DMS114 treated with DMSO at 0.1 percent for 48 hours (cell line): Measurements from ENCODE around the gene D2HGDH.
"Not testable (repeated sequence)": the region's sequence is repeated elsewhere in the genome, so short reads cannot be mapped to it uniquely, and the experiment has no call there.

Experiments
- DNase-seq: peaks from one replicate; lab custom pipeline; 2025; ENCODE audit not compliant: unreplicated experiment; lab: John Stamatoyannopoulos, UW

The D2HGDH gene

DNA sequence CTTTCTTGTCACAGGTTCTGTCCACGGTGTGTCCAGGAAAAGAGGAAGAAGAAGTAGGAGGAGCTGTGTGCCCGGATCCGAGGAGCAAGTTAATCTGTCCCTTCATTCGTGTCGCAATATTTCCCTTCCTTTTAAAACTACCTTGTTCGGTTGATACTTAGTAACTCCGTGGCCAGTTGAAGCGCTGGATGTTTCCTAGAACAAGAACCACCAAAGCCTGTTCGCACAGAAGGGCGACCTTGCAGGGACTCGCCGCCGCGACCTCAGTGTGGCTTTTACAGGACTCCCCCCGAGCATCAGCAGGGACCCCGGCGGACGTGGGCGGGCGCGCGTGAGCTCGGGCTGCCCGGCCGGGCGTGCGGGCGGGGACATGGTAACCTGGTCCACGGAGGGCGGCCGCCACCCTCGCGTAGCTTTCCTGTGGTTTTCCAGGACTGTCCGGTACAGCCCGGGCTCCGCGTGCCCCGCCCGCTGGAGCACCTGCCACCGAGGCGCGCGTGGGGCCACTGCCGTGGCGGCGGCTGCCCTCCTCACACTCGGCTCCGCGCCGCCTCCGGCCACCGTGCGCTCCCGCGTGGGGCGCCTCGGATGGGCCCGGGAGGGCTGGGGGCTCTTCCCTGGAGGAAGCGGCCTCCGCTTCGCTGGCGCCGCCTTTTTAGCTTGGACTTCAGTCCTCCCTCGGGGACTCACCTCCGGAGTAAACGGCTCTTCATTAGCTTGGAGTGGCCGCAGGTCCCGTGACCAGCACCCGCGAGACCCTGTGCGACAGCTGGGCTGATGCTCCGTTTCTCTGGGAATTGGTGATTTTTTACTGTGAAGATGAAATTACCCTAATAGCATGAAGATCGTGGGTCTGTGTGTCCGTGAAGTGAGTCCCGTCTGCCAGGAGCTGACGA, 9.2 kb upstream of the D2HGDH start:
- no peak for DNase-seq

DNA sequence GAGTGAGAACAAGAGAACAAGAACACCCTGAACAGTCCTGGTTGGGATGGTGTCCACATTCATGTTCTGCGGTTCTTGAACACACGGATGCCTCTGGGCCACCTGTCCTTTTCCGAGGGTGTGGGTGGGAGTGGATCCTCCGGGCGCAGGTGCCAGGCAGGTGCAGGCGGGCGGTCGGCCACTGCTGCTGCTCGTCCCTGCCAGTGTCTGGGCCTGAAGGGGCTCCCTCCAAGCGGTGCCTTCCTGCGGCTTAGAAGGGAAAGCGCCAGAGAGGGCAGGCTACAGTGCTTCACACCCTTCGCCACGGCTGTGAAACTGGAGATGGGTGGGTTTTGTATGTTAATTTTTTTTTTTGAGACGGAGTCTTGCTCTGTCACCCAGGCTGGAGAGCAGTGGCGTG, 8.0 kb upstream of the D2HGDH start:
- no peak for DNase-seq

DNA sequence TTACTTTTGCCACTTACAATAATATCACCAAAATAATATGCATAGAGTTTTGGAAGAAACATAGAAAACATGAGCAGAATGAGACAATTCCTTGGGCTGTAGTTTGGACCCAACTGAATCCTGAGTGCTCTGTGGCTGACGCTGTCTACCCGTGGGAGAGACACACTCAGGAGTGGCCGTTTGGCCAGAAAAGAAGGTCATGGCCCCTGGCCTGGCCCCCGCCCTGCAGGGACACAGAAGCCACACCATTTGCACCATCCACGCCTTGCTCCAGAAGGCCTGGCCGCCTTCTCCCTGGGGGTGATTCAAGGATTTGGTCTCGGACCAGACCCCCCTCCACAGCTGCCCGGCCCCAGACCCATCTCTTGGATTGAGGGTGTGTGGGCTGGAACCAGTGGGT, 6.4 kb upstream of the D2HGDH start:
- DNase-seq = no peak

DNA sequence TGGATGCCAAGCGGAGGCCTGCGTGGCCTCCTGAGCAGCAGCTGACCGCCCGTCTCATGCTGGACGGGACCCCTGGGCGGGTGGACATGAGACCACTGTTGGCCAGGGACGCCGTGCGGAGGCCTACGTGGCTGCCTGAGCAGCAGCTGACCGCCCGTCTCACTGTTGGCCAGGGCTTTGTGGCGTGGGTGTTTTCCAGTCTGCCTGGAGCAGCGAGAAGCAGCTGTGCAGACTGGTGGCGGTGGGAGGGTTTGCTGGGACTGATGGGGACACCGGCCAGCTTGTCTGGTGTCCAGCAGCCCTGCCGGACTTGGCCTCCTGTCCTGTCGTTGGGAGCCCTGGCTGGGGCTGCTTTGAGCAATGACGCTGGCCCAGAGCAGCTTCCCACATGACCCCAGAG, 5.8 kb upstream of the D2HGDH start:
- DNase-seq = no peak

DNA sequence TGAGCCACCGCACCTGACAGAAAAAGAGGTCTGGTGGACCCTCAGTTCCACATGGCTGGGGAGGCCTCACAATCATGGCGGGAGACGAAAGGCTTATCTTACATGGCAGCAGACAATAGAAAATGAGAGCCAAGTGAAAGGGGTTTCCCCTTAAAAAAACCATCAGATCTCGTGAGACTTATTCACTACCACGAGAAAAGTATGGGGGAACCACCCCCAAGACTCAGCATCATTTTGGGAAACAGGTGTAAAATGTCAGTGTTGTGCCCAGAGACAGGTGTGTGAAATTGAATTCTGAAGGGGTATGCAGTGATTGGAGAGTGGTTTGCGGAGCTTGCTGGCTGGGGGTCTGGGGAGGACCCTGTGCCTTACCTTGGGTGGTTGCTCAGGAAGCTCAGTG, 4.6 kb upstream of the D2HGDH start:
- DNase-seq = no peak

DNA sequence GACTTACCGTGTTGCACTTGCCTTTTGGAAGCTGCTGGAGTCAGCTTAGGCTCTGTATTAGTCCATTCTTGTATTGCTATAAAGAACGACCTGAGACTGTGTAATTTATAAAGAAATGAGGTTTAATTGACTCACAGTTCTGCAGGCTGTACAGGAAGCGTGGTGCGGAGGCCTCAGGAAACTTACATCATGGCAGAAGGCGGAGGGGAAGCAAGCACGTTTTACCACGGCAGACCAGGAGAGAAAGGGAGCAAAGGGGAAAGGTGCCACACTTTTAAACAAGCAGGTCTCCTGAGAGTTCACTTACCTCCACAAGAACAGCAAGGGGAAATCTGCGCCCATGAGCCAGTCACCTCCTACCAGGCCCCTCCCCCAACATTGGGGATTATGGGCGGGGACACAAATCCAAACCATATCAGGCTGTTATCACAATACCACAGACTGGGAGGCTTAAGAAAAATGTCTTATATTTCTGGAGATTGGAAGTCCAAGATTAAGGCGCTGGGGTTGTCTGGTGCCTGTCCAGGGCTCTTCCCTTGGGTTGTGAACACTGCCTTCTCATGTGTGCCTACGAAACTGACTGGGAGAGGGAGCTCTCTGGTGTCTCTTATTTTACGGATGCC, 3.6 kb upstream of the D2HGDH start:
- no peak for DNase-seq

DNA sequence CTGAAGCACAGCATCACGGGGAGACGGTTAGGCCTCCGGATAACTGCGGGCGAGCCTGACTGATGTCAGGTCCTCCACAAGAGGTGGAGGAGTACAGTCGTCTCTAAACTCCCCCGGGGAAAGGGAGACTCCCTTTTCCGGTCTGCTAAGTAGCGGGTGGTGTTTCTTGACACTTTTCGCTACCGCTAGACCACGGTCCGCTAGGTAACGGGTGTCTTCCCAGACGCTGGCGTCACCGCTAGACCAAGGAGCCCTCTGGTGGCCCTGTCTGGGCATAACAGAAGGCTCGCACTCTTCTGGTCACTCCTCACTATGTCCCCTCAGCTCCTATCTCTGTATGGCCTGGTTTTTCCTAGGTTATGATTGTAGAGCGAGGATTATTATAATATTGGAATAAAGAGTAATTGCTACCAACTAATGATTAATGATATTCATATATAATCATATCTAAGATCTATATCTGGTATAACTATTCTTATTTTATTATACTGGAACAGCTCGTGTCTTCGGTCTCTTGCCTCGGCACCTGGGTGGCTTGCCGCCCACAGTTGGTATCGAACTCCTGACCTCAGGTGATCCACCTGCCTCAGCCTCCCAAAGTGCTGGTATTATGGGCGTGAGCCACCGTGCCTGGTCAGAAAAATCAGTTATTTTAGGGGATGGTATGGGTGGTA, 1.8 kb upstream of the D2HGDH start:
- DNase-seq = not testable (repeated sequence)

DNA sequence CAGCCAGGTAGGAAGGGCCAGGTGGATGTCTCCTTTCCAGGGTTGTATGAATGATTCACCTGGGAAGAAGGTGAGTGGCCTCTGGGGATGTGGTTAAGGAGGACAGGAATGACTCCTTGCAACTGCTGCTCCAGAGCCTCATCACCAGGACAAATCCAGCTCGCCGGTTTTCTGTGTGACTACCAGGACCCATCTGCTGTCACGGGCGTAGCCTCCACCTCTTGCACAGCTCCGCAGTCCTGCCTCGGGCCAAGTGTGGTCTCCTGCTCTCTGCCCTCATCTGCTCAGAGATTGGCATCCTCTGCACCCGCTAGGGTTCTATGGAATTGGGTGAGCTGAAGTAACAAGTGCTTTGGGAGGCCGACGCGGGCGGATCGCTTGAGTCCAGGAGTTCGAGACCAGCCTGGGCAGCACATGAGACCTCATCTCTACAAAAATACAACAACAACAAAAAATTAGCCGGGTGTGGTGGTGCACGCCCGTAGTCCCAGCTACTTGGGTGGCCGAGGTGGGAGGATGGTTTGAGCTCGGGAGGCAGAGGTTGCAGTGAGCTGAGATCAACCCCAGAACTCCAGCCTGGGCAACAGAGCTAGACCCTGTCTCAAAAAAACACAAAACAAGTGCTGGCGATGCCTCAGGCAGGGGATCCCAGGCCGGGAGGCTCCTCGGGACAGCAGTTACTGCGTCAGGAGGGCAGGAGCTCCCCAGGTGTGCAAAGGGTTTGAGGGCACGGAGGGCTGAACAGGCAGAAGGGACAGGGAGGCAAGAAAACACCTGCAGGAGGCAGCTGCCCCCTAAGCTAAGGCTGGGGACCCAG, 831 bp upstream of the D2HGDH start:
- DNase-seq = no peak

DNA sequence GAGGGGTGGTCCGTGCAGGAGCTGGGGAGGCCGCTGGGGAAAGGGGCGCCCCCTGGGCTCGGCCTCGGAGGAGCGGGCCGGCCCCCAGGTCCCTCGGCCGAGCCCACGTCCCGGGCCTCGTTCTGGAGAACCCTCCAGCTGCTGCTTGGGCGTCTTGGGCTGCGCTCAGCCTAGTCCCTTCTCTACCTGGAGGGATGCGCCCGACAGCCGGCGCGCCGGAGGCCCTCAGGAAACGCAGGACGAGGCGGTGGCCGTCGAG, 293 bp upstream of the D2HGDH start:
- DNase-seq = no peak

DNA sequence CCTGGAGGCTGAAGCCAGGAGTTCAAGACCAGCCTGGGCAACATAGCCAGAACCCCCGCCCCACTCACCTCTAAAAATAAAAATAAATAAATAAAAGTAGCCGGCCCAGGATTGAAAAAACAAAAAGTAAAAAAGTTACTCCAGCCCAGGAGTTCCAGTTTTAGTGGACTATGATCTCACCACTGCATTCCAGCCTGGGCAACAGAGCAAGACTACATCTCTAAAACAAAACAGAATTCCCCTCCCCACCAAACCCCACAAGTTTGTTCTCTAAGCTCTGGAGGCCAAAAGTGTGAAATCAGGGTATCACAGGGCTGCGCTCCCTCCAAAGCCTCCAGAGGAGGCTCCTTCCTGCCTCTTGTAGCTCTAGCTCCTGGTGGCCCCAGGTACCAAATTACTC, 1.7 kb downstream of the D2HGDH start:
- no peak for DNase-seq

DNA sequence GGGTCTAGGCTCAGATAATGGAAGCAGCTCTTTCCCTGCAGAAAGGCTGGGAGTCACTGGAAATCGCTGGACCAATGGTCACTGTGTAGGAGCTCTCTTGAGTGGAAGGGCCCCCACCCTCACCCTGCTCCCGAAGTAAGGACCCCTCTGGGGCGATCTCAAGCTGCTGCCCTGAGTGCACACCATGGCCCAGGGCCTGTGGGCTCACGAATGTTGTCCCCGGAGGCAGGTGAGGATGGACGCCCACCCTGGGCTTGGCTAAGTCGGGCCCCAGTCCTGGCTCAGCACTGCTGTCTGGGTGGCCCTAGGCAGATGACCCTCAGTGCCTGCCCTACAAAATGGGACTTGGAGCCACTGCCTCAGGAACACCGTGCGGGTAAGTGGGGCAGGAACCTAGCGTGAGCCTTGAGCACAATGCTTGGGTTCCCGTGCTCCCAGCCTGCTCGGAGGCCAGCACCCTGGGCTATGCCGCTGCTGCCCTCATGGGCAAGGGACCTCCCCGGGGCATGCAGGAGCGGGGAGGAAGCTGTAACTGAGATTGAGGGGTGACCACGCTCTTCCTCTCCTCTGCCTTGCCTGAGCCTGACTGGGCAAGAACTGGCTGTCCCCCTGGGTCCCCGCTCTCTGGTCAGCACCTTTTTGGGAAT, 3.7 kb downstream of the D2HGDH start:
- no peak for DNase-seq

DNA sequence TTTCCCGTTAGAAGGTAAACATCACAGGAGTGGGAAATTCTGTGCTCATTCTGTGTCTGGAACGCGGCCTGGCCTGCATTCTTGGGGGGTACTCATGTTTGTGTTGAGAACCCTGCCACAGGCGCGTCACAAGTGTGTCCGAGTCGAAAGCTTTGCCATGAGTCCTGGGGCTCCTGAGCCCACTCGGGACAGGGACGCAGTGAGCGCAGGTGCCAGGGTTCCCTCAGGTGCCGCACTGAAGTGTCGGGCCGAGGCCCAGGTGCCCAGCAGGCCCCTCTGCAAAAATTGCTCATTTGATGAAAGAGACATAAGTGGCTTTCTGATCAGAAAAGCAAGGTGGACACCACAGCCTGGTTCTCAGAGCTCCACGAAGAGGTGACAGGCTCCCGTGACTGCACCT, 4.7 kb downstream of the D2HGDH start:
- no peak for DNase-seq

DNA sequence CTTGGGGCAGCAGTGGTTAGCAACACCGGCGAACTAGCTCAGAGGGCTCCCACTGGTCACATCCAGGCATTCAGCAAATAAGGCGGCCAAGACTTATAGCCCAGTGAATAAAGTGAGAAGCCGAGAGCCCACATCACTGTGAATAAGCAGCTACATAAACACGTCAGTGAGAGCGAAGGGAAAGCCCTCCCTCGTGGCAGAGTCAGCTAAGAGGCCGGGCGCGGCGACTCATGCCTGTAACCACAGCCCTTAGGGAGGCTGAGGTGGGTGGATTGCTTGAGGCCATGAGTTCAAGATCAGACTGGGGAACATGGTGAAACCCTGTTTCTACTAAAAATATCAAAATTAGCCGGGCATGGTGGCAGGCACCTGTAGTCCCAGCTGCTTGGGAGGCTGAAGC, 5.2 kb downstream of the D2HGDH start:
- no peak for DNase-seq

DNA sequence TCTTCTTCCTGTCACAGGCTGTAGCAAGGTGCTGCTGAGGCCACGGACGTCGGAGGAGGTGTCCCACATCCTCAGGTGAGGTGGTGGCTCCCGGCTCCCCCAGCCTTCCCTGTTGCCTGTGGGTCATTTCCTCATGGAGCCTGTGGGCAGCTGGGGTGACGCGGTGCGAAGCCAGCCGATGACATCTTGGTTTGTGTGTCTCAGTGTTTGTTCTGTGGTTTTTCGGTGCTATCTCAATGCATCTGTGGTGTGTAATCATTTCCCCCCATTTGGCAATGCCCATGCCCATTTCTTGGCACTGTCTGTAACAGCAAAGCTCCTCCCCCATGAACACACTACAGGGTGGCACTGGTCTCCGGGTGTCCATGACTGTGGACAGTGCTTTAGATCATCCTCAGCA, 6.6 kb downstream of the D2HGDH start:
- DNase-seq = no peak

DNA sequence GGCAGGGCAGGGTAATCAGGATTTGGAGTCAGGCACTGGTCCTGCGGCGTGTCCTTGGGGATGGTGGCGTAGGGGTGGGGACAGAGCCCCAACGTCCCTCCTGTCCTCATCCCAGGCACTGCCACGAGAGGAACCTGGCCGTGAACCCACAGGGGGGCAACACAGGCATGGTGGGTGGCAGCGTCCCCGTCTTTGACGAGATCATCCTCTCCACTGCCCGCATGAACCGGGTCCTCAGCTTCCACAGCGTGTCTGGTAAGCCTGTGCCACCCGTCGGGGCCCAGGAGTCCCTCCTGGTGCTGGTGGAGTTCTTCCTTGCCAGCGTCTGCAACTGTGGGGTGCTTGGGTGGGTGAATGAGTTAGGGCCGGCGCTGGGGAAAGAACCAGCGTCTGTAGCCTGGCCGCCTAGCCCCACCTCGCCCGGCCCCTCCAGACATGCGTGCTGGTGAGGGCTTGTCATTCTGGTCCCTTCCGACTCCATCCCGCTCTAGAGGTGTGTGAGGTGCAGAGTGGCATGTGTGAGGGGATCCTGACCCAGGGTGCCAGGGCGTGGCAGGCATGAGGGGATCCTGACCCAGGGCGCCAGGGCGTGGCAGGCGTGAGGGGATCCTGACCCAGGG, 8.0 kb downstream of the D2HGDH start:
- DNase-seq = no peak

DNA sequence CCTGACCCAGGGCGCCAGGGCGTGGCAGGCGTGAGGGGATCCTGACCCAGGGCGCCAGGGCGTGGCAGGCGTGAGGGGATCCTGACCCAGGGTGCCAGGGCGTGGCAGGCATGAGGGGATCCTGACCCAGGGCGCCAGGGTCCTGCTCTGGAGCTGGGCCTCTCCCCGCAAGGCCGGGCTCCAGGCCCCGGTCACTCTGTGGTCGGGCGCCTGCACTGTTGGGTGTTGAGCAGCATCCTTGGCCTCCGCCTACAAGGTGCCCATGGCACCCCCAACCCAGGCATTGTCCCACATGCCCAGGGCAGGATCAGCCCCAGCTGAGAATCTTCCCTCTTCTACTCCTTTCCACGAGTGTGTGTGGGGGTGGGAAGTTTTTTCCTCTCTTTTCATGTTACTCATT, 8.6 kb downstream of the D2HGDH start:
- not testable (repeated sequence) for DNase-seq

DNA sequence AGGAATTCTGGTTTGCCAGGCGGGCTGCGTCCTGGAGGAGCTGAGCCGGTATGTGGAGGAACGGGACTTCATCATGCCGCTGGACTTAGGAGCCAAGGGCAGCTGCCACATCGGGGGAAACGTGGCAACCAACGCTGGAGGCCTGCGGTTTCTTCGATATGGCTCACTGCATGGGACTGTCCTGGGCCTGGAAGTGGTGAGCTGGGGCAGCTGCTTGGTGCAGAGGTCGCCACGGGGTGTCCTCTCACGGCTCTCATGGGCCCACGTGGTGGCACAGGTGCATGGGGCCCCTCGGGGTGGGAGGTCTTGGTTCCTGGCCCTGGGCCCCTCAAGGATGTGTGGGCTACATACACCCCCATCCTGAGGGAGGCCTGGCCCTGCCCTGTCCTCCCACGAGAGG, 9.2 kb downstream of the D2HGDH start:
- no peak for DNase-seq

DNA sequence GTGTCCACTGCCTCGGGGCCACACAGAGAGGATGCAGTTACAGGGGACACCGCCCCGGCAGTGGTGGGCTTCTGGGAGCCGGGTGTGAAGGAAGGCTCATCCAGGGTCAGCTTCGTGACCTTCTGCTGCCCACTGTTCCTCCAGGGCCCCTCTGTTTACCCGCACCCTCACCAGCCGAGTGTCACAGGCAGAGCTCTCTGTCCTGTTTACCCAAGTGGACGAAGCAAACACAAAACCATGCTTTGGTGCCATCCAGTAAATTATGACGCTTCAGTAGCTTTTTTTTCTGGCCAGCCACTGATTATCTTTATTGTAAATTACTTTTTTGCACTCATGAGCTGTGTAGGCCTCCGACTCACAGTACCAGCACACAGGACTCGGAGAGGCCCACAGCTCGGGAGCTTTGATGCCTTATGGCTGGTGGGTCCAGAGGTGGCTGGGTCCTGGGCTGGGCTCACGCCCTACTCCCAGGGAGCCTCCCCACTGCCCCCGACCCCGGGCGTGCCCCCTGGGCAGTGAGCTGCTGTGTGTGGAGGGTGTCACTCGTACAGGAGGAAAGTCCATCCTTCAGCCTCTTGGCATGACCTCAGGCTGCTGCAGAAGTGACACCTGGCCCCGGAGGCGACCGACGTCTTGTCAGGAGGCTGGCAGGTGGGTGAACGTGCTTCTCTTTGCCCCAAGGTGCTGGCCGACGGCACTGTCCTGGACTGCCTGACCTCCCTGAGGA, 9.8 kb downstream of the D2HGDH start:
- no peak for DNase-seq

DNA sequence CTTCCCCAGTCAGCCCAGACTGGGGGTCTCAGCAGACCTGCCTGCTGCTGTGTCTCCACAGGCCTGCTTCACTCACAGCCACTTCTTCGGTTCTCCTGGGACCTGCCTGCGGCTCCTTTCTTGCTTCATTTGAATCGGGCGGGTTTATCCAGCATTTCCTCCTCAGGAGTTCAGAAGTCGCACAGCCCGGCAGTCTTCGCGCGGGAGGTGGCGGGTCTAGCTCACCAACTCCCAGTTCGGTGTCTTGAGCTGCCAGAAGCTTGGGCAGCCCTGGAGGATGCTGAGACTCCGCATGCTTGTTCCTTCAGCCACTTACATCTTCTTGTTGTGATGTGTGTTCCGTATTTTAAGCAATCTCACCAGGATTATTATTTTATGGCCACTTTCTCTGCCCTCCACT, 10.8 kb downstream of the D2HGDH start:
- no peak for DNase-seq

DNA sequence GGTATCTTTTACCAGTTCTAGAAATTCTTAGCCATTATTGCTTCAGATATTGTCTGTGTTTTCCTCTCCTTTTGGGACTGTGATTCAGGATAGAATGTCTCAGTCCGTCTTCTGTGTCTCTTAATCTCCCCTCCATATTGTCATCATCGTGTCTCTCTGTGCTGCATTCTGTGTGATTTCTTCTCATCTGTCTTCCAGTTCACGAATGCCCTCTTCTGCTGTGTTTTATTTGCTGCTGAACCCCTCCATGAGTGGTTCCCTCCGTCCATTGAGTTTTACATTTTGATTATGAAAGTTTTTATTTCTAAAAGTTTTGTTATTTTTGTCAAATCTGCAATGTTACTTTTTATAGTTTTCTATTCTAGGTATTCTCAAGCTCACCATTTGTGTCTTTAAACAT, 11.7 kb downstream of the D2HGDH start:
- DNase-seq = no peak
